Karpas-422 (cell line): ENCODE measurements around the gene MICAL2. TPM values are rescaled to one million over a fixed set of nuclear protein-coding genes. Genes with fewer than 3 reads are reported as not detected.

Source experiments
- DNase-seq: peaks from one replicate; pipeline ENCODE4 v3.0.0-alpha.2; 2015
- H2AFZ ChIP-seq: fragments of 200-600 bp; sonication (generic); 2 replicates; pipeline ENCODE4 v1.6.1; 2014; ENCODE audit warnings: antibody characterized with exemption, low read length, mixed read lengths
- H3K27ac ChIP-seq: fragments of 200-600 bp; sonication (generic); 2 replicates; pipeline ENCODE4 v1.5.1; 2014; ENCODE audit warnings: mild to moderate bottlenecking, low read length, moderate library complexity
- H3K27me3 ChIP-seq: fragments of 200-600 bp; sonication (generic); 2 replicates; pipeline ENCODE4 v1.6.1; 2014; ENCODE audit warnings: low read length, mixed read lengths
- H3K36me3 ChIP-seq: fragments of 200-600 bp; sonication (generic); 2 replicates; pipeline ENCODE4 v1.6.1; 2014; ENCODE audit warnings: low read length, mixed read lengths; ENCODE audit not compliant: insufficient read depth
- H3K4me1 ChIP-seq: fragments of 200-600 bp; sonication (generic); 2 replicates; pipeline ENCODE4 v1.6.1; 2014; ENCODE audit warnings: mild to moderate bottlenecking, low read length, mixed read lengths
- H3K4me2 ChIP-seq: fragments of 200-600 bp; sonication (generic); 2 replicates; pipeline ENCODE4 v1.6.1; 2014; ENCODE audit warnings: low read length, low read depth, mild to moderate bottlenecking; ENCODE audit not compliant: poor library complexity, severe bottlenecking
- H3K4me3 ChIP-seq: fragments of 200-600 bp; sonication (generic); 2 replicates; pipeline ENCODE4 v1.5.1; 2014; ENCODE audit warnings: mild to moderate bottlenecking, antibody characterized with exemption, low read length, mixed read lengths
- H3K79me2 ChIP-seq: fragments of 200-600 bp; sonication (generic); 2 replicates; pipeline ENCODE4 v1.6.1; 2014; ENCODE audit warnings: mild to moderate bottlenecking, low read length, mixed read lengths
- H3K9ac ChIP-seq: fragments of 200-600 bp; sonication (generic); 2 replicates; pipeline ENCODE4 v1.6.0; 2014; ENCODE audit warnings: low read length
- H3K9me2 ChIP-seq: fragments of 200-600 bp; sonication (generic), shearing (Covaris generic); replicated peaks from 2 replicates; pipeline ENCODE4 v1.6.0; 2014; ENCODE audit warnings: mild to moderate bottlenecking, low read length, moderate library complexity; ENCODE audit not compliant: insufficient read depth
- H3K9me3 ChIP-seq: fragments of 300-700, 200-600 bp; sonication (generic); 2 replicates; pipeline ENCODE4 v1.6.1; 2014; ENCODE audit warnings: low read length, mixed read lengths
- H4K20me1 ChIP-seq: fragments of 200-600 bp; sonication (generic); 2 replicates; pipeline ENCODE4 v1.6.1; 2014; ENCODE audit warnings: mild to moderate bottlenecking, antibody characterized with exemption, low read length, low read depth; ENCODE audit not compliant: insufficient read depth
- total RNA-seq: library from RNA; depleted of rRNA; stranded (reverse); fragments of >200 nt; shearing (Covaris generic); gene quantifications from 2 replicates; pipeline ENCODE4 v1.2.3, GENCODE V29; 2014; ENCODE audit warnings: low replicate concordance

The MICAL2 gene
- total RNA-seq, 1 experiment from 2014 or later, result 0.93 TPM

GRCh38 chr11:12100429-12100828, 10.0 kb upstream of the MICAL2 start:
- no peaks in the 10 kb centered on the region for H3K4me1 ChIP-seq
- no peak for DNase-seq
- H3K36me3 ChIP-seq, result no peaks in the 10 kb centered on the region
- no peak overlapping the region for H3K4me3 ChIP-seq
- no peak overlapping the region for H3K4me2 ChIP-seq
- no peak overlapping the region for H2AFZ ChIP-seq
- H3K9me3 ChIP-seq, result no peaks in the 10 kb centered on the region
- no peaks in the 10 kb centered on the region for H3K27me3 ChIP-seq
- no peaks in the 10 kb centered on the region for H3K79me2 ChIP-seq
- H3K27ac ChIP-seq, result no peak overlapping the region
- H3K9me2 ChIP-seq, result no peaks in the 10 kb centered on the region
- no peak overlapping the region for H3K9ac ChIP-seq
- H4K20me1 ChIP-seq, result no peaks in the 10 kb centered on the region

- Histone ChIP-seq H3K4me2 (no peak overlapping the region), H3K4me1 (no peaks in the 10 kb centered on the region), H3K79me2 (no peaks in the 10 kb centered on the region), H3K9me3 (no peaks in the 10 kb centered on the region), H3K4me3 (no peak overlapping the region), H4K20me1 (no peaks in the 10 kb centered on the region), H3K9me2 (no peaks in the 10 kb centered on the region), H3K9ac (no peak overlapping the region), H2AFZ (no peak overlapping the region), H3K27me3 (no peaks in the 10 kb centered on the region), H3K36me3 (no peaks in the 10 kb centered on the region), H3K27ac (no peak overlapping the region)
- DNase-seq, result no peak
Observed at GRCh38 chr11:12100841-12101242, 9.5 kb upstream of the MICAL2 start.

GRCh38 chr11:12101318-12101717, 9.1 kb upstream of the MICAL2 start:
- H3K9me3 ChIP-seq, result no peaks in the 10 kb centered on the region
- H3K4me2 ChIP-seq, result no peak overlapping the region
- no peaks in the 10 kb centered on the region for H3K27me3 ChIP-seq
- H2AFZ ChIP-seq, result no peak overlapping the region
- no peaks in the 10 kb centered on the region for H3K79me2 ChIP-seq
- H3K9ac ChIP-seq, result no peak overlapping the region
- H3K9me2 ChIP-seq, result no peaks in the 10 kb centered on the region
- H3K4me1 ChIP-seq, result no peaks in the 10 kb centered on the region
- no peaks in the 10 kb centered on the region for H4K20me1 ChIP-seq
- no peak for DNase-seq
- H3K36me3 ChIP-seq, result no peaks in the 10 kb centered on the region
- H3K4me3 ChIP-seq, result no peak overlapping the region
- no peak overlapping the region for H3K27ac ChIP-seq

- DNase-seq, result no peak
- no peak overlapping the region for H2AFZ ChIP-seq
- H3K27me3 ChIP-seq, result no peaks in the 10 kb centered on the region
Observed at GRCh38 chr11:12102588-12103410, 7.6 kb upstream of the MICAL2 start.

GRCh38 chr11:12103411-12104225, 6.8 kb upstream of the MICAL2 start:
- H3K79me2 ChIP-seq, result no peaks in the 10 kb centered on the region
- no peaks in the 10 kb centered on the region for H3K27me3 ChIP-seq
- no peaks in the 10 kb centered on the region for H3K4me1 ChIP-seq

More at GRCh38 chr11:12102588-12103410, 7.6 kb upstream of the MICAL2 start:
- H3K4me1 ChIP-seq, result no peaks in the 10 kb centered on the region
- no peak overlapping the region for H3K4me2 ChIP-seq
- H3K4me3 ChIP-seq, result no peak overlapping the region
- no peaks in the 10 kb centered on the region for H3K79me2 ChIP-seq
- H3K9ac ChIP-seq, result no peak overlapping the region
- H3K9me3 ChIP-seq, result no peaks in the 10 kb centered on the region
- no peaks in the 10 kb centered on the region for H3K9me2 ChIP-seq
- H4K20me1 ChIP-seq, result no peaks in the 10 kb centered on the region
- H3K36me3 ChIP-seq, result no peaks in the 10 kb centered on the region
- H3K27ac ChIP-seq, result no peak overlapping the region

GRCh38 chr11:12105471-12105870, 4.9 kb upstream of the MICAL2 start:
- Histone ChIP-seq H3K27me3 (no peaks in the 10 kb centered on the region), H3K9me3 (no peaks in the 10 kb centered on the region), H3K4me1 (no peaks in the 10 kb centered on the region), H3K27ac (no peak overlapping the region), H3K79me2 (no peaks in the 10 kb centered on the region), H3K36me3 (no peaks in the 10 kb centered on the region), H3K4me2 (no peak overlapping the region), H3K9me2 (no peaks in the 10 kb centered on the region), H3K4me3 (no peak overlapping the region), H2AFZ (no peak overlapping the region), H3K9ac (no peak overlapping the region), H4K20me1 (no peaks in the 10 kb centered on the region)
- no peak for DNase-seq

More at GRCh38 chr11:12103411-12104225, 6.8 kb upstream of the MICAL2 start:
- DNase-seq, result no peak
- Histone ChIP-seq H3K9me3 (no peaks in the 10 kb centered on the region), H4K20me1 (no peaks in the 10 kb centered on the region), H3K4me3 (no peak overlapping the region), H3K9me2 (no peaks in the 10 kb centered on the region), H3K36me3 (no peaks in the 10 kb centered on the region), H3K27ac (no peak overlapping the region), H3K4me2 (no peak overlapping the region), H2AFZ (no peak overlapping the region), H3K9ac (no peak overlapping the region)

- Histone ChIP-seq H4K20me1 (no peaks in the 10 kb centered on the region), H3K36me3 (no peaks in the 10 kb centered on the region)
Observed at GRCh38 chr11:12106101-12106500, 4.3 kb upstream of the MICAL2 start.

GRCh38 chr11:12106501-12106900, 3.9 kb upstream of the MICAL2 start:
- Histone ChIP-seq H3K79me2 (no peaks in the 10 kb centered on the region), H3K4me3 (no peak overlapping the region), H4K20me1 (no peaks in the 10 kb centered on the region), H3K36me3 (no peaks in the 10 kb centered on the region), H3K4me1 (no peaks in the 10 kb centered on the region), H3K9ac (no peak overlapping the region), H2AFZ (no peak overlapping the region), H3K27ac (no peak overlapping the region), H3K27me3 (no peaks in the 10 kb centered on the region), H3K9me2 (no peaks in the 10 kb centered on the region), H3K9me3 (no peaks in the 10 kb centered on the region), H3K4me2 (no peak overlapping the region)
- no peak for DNase-seq

More at GRCh38 chr11:12106101-12106500, 4.3 kb upstream of the MICAL2 start:
- Histone ChIP-seq H3K9me3 (no peaks in the 10 kb centered on the region), H3K4me1 (no peaks in the 10 kb centered on the region), H3K79me2 (no peaks in the 10 kb centered on the region), H3K9ac (no peak overlapping the region), H3K4me3 (no peak overlapping the region), H3K27me3 (no peaks in the 10 kb centered on the region), H3K27ac (no peak overlapping the region), H3K4me2 (no peak overlapping the region), H3K9me2 (no peaks in the 10 kb centered on the region), H2AFZ (no peak overlapping the region)
- DNase-seq, result no peak
